Aorta (tissue), 5 donors: ENCODE results near the gene MYO9A. TPM values are rescaled to one million over a fixed set of nuclear protein-coding genes. Genes with fewer than 3 reads are reported as not detected.
A peak's percentile ranks its signal among the peaks of the same experiment; 100 is the strongest.

Experiments
- ATAC-seq: fragments of 200-7000 bp; cut with Tn5 transposase; one replicate; pipeline ENCODE4 v1.9.1; 2022; ENCODE audit warnings: moderate library complexity; ENCODE audit not compliant: low FRiP score
- DNase-seq, 2 donors: peaks; one replicate each; pipeline ENCODE4 v3.0.0-alpha.2; 2020
- H3K27ac ChIP-seq, 2 donors: one replicate each; pipeline ENCODE4 v1.5.1; 2013; ENCODE audit warnings: low read length in 2 of 2, mild to moderate bottlenecking in 2 of 2, moderate library complexity in 2 of 2, control low read depth in 1 of 2, inconsistent platforms in 1 of 2, low read depth in 1 of 2
- H3K27me3 ChIP-seq, 2 donors: one replicate each; pipeline ENCODE4 v1.6.1; 2013; ENCODE audit warnings: control low read depth in 1 of 2, low read length in 1 of 2, mild to moderate bottlenecking in 1 of 2, moderate library complexity in 1 of 2; ENCODE audit not compliant: insufficient read depth in 2 of 2, control insufficient read depth in 1 of 2
- H3K36me3 ChIP-seq, 2 donors: one replicate each; pipeline ENCODE4 v1.6.1; 2013; ENCODE audit warnings: control low read depth in 1 of 2, low read length in 1 of 2, mild to moderate bottlenecking in 1 of 2; ENCODE audit not compliant: insufficient read depth in 2 of 2, control insufficient read depth in 1 of 2
- H3K4me1 ChIP-seq, 2 donors: one replicate each; pipeline ENCODE4 v1.6.1; 2013; ENCODE audit warnings: low read length in 2 of 2, control low read depth in 1 of 2, mild to moderate bottlenecking in 1 of 2, moderate library complexity in 1 of 2; ENCODE audit not compliant: insufficient read depth in 2 of 2, control insufficient read depth in 1 of 2
- H3K4me3 ChIP-seq, 2 donors: one replicate each; pipeline ENCODE4 v1.5.1; 2013; ENCODE audit warnings: low read length in 2 of 2, control low read depth in 1 of 2, mild to moderate bottlenecking in 1 of 2
- H3K9me3 ChIP-seq: one replicate; pipeline ENCODE4 v1.6.1; 2013; ENCODE audit warnings: mild to moderate bottlenecking, low read length; ENCODE audit not compliant: control insufficient read depth
- WGBS, 2 donors: extraction: QIAGEN DNeasy Blood & Tissue Kit; methylation state at CpG; one replicate each; pipeline ENCODE4 v1.1.7; 2013; 5-methylcytosine and 5-hydroxymethylcytosine counted together
- intact Hi-C, 2 donors: fragments of 100-400 bp; cut with DNase I; formaldehyde crosslinking; loops; one replicate each; pipeline versions ENCODE4 v1.14.2 to v1.15.0; 2022
- polyA plus RNA-seq, 2 donors: library from polyadenylated mRNA; stranded (reverse); fragments of 200-250 nt; gene quantifications; one replicate each; pipeline ENCODE4 v1.2.3, GENCODE V29; 2013
- total RNA-seq, 2 donors: library from RNA; stranded (reverse); fragmentation: NEBNext Ultra II Directional; extraction: Animal tissue kit (Norgen Biotek cat#: 25700); gene quantifications; one replicate each; pipeline ENCODE4 v1.2.1, GENCODE V29; 2021
- donor health status: healthy with polysubstance abuse.
- donor health status: Bipolar disorder and iron deficiency.
- donor health status: DM: no; HTN: no; CAD: no.
- donor health status: DM: no; HTN: no; CAD: no.
- donor health status: DM: yes; HTN: yes; CAD: no.

MYO9A gene
- total and polyA plus RNA-seq, 4 donors, result 4.9 to 93.7 (median 44.1) TPM

GRCh38 chr15:71780115-71780976 lies 337.6 kb downstream of the MYO9A start:
- no peaks in the 10 kb centered on the region for H3K4me1 ChIP-seq
- ATAC-seq, result peak; percentile 9
- H3K4me3 ChIP-seq, result no peak overlapping the region
- H3K27ac ChIP-seq, result peak overlapping the region; percentile 45 to 88
- no peak for DNase-seq
- H3K36me3 ChIP-seq, result no peaks in the 10 kb centered on the region
- no peaks in the 10 kb centered on the region for H3K9me3 ChIP-seq
- intact Hi-C loops, result no loop called here
- no peaks in the 10 kb centered on the region for H3K27me3 ChIP-seq
- WGBS, 2 donors, result 7 to 10% methylated on average over 13 of the region's 13 CpGs

GRCh38 chr15:71779073-71779797 lies 338.7 kb downstream of the MYO9A start:
- WGBS, 2 donors, result 59 to 61% methylated on average over 6 of the region's 6 CpGs
- Histone ChIP-seq H3K36me3 (no peaks in the 10 kb centered on the region), H3K9me3 (no peaks in the 10 kb centered on the region), H3K4me1 (no peaks in the 10 kb centered on the region), H3K27me3 (no peaks in the 10 kb centered on the region), H3K27ac (peak overlapping the region; percentile 37 to 73), H3K4me3 (no peak overlapping the region)
- intact Hi-C loops, result no loop called here
- no peak for DNase-seq
- no peak for ATAC-seq

DNA sequence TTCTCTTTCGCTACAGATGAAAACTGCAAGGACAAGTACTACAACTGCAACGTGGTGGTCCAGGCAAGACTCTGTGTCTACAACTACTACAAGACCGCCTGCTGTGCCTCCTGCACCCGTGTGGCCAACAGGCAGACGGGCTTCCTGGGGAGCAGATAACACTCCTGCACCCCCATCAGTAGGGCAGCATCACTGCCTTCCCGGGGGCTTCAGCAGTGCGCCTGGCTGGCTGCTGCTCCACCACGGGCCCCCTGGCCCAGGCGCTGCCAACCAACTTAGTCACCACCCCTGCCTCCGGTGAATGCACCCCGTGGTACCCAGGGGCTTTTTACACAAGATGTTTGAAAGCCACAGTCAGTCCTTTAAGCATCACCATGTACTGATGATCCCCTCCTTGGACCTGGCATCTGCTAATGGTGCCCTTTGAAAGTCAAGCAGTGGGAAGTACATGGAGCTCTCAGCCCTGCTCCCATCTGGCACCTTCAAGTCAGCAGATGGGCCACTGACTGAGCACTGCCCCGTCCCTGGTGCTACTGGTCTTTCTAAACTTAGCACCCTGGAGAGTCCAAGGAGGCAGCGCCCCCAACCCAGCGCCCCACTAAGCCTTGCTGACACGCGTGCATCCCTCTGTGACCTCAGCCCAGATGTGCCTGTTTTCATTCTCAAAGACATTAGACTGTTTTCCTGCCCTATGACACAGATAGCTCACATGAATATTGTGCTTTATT lies 340.6 kb downstream of the MYO9A start:
- DNase-seq (no peak), ATAC-seq (no peak)
- Histone ChIP-seq H3K4me1 (no peaks in the 10 kb centered on the region), H3K27me3 (no peaks in the 10 kb centered on the region), H3K27ac (peak overlapping the region in 1 of 2 donors; percentile 6), H3K9me3 (no peaks in the 10 kb centered on the region), H3K4me3 (no peak overlapping the region), H3K36me3 (no peaks in the 10 kb centered on the region)
- intact Hi-C loops, result no loop called here
- WGBS, 2 donors, result 74 to 76% methylated on average over 16 of the region's 16 CpGs

GRCh38 chr15:71776304-71776703 lies 341.6 kb downstream of the MYO9A start:
- intact Hi-C loops, result no loop called here
- Histone ChIP-seq H3K9me3 (no peaks in the 10 kb centered on the region), H3K4me3 (no peak overlapping the region), H3K36me3 (peaks cover 0 to 1% of the 10 kb centered on the region in 2 donors), H3K27ac (no peak overlapping the region), H3K27me3 (no peaks in the 10 kb centered on the region), H3K4me1 (no peaks in the 10 kb centered on the region)
- ATAC-seq (no peak), DNase-seq (no peak)
- 63 to 68% methylated on average over 3 of the region's 3 CpGs for WGBS, 2 donors

- H3K27ac ChIP-seq, result no peak overlapping the region
These were observed 342.1 kb downstream of the MYO9A start for GRCh38 chr15:71775856-71776255.

DNA sequence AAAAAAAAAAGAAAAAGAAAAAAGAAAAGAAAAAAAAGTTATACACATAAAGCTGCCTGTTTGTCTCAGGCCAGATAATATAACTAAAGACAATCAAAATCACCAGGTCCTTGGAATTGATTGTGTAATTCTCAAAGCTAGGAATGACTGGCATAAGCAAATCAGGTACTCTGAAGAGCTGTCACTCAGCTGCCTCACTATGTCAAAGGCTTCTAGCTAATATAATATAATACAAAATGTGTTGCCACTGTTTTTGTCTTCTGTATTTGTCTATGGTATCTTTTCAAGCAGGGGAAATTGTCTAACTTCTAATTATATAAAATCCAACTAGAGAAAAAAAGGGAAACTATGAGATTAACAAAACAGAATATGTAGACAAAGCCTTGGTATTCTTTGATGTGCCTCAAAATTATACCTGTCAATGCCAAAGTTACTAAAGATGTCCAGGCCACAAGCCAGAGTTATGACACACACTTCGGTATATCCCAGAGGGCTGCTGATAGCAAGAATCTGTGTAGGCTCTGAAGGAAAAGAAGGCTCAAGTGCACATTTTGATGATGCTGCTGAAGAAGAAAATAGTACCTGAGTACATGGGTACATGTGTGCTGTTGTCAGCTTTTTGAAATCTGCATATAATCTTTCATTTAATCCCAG lies 344.6 kb downstream of the MYO9A start:
- H3K27me3 ChIP-seq, result no peaks in the 10 kb centered on the region
- DNase-seq (no peak), ATAC-seq (no peak)
- intact Hi-C loops, result no loop called here
- H3K36me3 ChIP-seq, result peaks cover 0 to 3% of the 10 kb centered on the region in 2 donors
- WGBS, 2 donors, result 68 to 76% methylated on average over 1 of the region's 1 CpG
- H3K9me3 ChIP-seq, result no peaks in the 10 kb centered on the region
- H3K27ac ChIP-seq, result no peak overlapping the region
- H3K4me3 ChIP-seq, result no peak overlapping the region
- no peaks in the 10 kb centered on the region for H3K4me1 ChIP-seq

More at GRCh38 chr15:71775856-71776255, 342.1 kb downstream of the MYO9A start:
- H3K4me3 ChIP-seq, result no peak overlapping the region
- DNase-seq, result no peak
- no peaks in the 10 kb centered on the region for H3K27me3 ChIP-seq
- no peaks in the 10 kb centered on the region for H3K9me3 ChIP-seq
- intact Hi-C loops, result no loop called here
- H3K36me3 ChIP-seq, result peaks cover 0 to 3% of the 10 kb centered on the region in 2 donors
- H3K4me1 ChIP-seq, result no peaks in the 10 kb centered on the region
- ATAC-seq, result no peak

Other genes with a start within 250 kb of the MYO9A start
- 1 to 10 TPM; 1.5 to 1.8 TPM for gene SENP8, start 253 bp upstream of the MYO9A start, total RNA-seq
- 1 to 10 TPM in 1 of 2 donors, under 1 TPM in 1; 0.46 to 1.3 TPM for gene SENP8, start 253 bp upstream of the MYO9A start, polyA plus RNA-seq
- 1 to 10 TPM in 1 of 2 donors, under 1 TPM in 1; 0.91 to 1.5 TPM for gene GRAMD2A, start 79.6 kb upstream of the MYO9A start, total RNA-seq
- under 1 TPM; 0.13 to 0.20 TPM for gene GRAMD2A, start 79.6 kb upstream of the MYO9A start, polyA plus RNA-seq
- gene PKM, start 113.0 kb upstream of the MYO9A start, total RNA-seq, result 100 to 1,000 TPM; 478 to 588 TPM
- gene PKM, start 113.0 kb upstream of the MYO9A start, polyA plus RNA-seq, result 100 to 1,000 TPM; 238 to 429 TPM
- gene PARP6, start 154.4 kb upstream of the MYO9A start, total RNA-seq, result 10 to 100 TPM; 63.1 to 72.2 TPM
- gene PARP6, start 154.4 kb upstream of the MYO9A start, polyA plus RNA-seq, result 100 to 1,000 TPM in 1 of 2 donors, 10 to 100 TPM in 1; 28.0 to 143 TPM
- 1 to 10 TPM; 1.0 to 1.9 TPM for gene CELF6, start 202.0 kb upstream of the MYO9A start, total RNA-seq
- 1 to 10 TPM in 1 of 2 donors, under 1 TPM in 1; 0.25 to 7.7 TPM for gene CELF6, start 202.0 kb upstream of the MYO9A start, polyA plus RNA-seq